ENCODE measurements around the gene SLC7A9. TPM values are rescaled to one million over a fixed set of nuclear protein-coding genes. Genes with fewer than 3 reads are reported as not detected.

SLC7A9 gene
- total and polyA plus RNA-seq, 2 of the 13 experiments (the other 11 are each of a cell fraction or from before 2014, with no cell fraction given), result 4.7 to 8.3 TPM

- no peak for FAIRE-seq
- in situ Hi-C loops (cut with HindIII; ENCODE audit: extremely low pct_ligation_motif_present, low pct_unique_long_range_greater_than_20kb), result no loop called here
- no peak overlapping the region for H2AFZ ChIP-seq (ENCODE audit: low read length)
- no TSS peak for BruUV-seq (replicated peaks)
- no peaks in the 10 kb centered on the region for H3K79me2 ChIP-seq (ENCODE audit: insufficient read depth, low read length)
- ChIA-PET CTCF (ENCODE audit: low intra/inter-chr PET ratio, low total read pairs) (no interaction called here), POLR2A (no interaction called here)
- intact Hi-C loops (cut with micrococcal nuclease; ENCODE audit: unreplicated experiment), result no loop called here
- no peak overlapping the region for H3K4me2 ChIP-seq (ENCODE audit: low read depth, low read length)
- TF ChIP-seq ZBTB33 (CRISPR knock-in tag; IDR thresholded peaks at IDR 0.05) (peak; percentile 51; the same call in 1 of the 2 replicates), SP5 (CRISPR knock-in tag; IDR thresholded peaks at IDR 0.05; ENCODE audit: borderline replicate concordance, low read depth) (no peak)
- no peak for DNase-seq (ENCODE audit: low spot score)
- H3K36me3 ChIP-seq (replicated peaks in 1 of 2; ENCODE audit: control insufficient read depth in 1 of 2, insufficient read depth in 2 of 2, low read length in 2 of 2), result no peaks in the 10 kb centered on the region
- no peak overlapping the region for H3K27ac ChIP-seq (ENCODE audit: extremely low read length, insufficient read depth, low read length)
- H3K27me3 ChIP-seq (ENCODE audit: control insufficient read depth in 1 of 2, insufficient read depth in 2 of 2, low read length in 2 of 2), result no peaks in the 10 kb centered on the region
- H3K9ac ChIP-seq (ENCODE audit: insufficient read depth, low read depth, low read length), result no peak overlapping the region
- WGBS (ENCODE audit: low lambda C conversion rate), result 94% methylated on average over 12 of the region's 12 CpGs
- no peak for ATAC-seq
- no peaks in the 10 kb centered on the region for H3K4me1 ChIP-seq (ENCODE audit: insufficient read depth, low read length)
- no peaks in the 10 kb centered on the region for H3K9me3 ChIP-seq (ENCODE audit: low read length)
- no peak overlapping the region for H3K4me3 ChIP-seq (replicated peaks in 1 of 3; ENCODE audit: insufficient read depth in 1 of 3, low read depth in 2 of 3, low read length in 3 of 3)
- no peaks in the 10 kb centered on the region for H4K20me1 ChIP-seq (ENCODE audit: insufficient read depth, low read length)
Observed at GRCh38 chr19:32876919-32877285, 7.3 kb upstream of the SLC7A9 start.

GRCh38 chr19:32876236-32876918 is 6.8 kb upstream of the SLC7A9 start:
- POLR2A ChIA-PET, result no interaction called here
- H3K27ac ChIP-seq (ENCODE audit: extremely low read length, insufficient read depth, low read length), result no peak overlapping the region
- DNase-seq (ENCODE audit: low spot score) (no peak), ATAC-seq (no peak), FAIRE-seq (no peak)
- WGBS (ENCODE audit: low lambda C conversion rate), result 79% methylated on average over 7 of the region's 9 CpGs
- no peaks in the 10 kb centered on the region for H4K20me1 ChIP-seq (ENCODE audit: insufficient read depth, low read length)
- no peak overlapping the region for H3K4me2 ChIP-seq (ENCODE audit: low read depth, low read length)
- H3K4me1 ChIP-seq (ENCODE audit: insufficient read depth, low read length), result peaks cover 3% of the 10 kb centered on the region
- H3K4me3 ChIP-seq (replicated peaks in 1 of 3; ENCODE audit: insufficient read depth in 1 of 3, low read depth in 2 of 3, low read length in 3 of 3), result no peak overlapping the region
- H3K9me3 ChIP-seq (ENCODE audit: low read length), result no peaks in the 10 kb centered on the region
- H3K27me3 ChIP-seq (ENCODE audit: control insufficient read depth in 1 of 2, insufficient read depth in 2 of 2, low read length in 2 of 2), result no peaks in the 10 kb centered on the region
- H3K9ac ChIP-seq (ENCODE audit: insufficient read depth, low read depth, low read length), result no peak overlapping the region
- no peaks in the 10 kb centered on the region for H3K79me2 ChIP-seq (ENCODE audit: insufficient read depth, low read length)
- BruUV-seq (replicated peaks), result no TSS peak
- in situ Hi-C loops (cut with HindIII; ENCODE audit: extremely low pct_ligation_motif_present, low pct_unique_long_range_greater_than_20kb) (no loop called here), intact Hi-C loops (cut with micrococcal nuclease; ENCODE audit: unreplicated experiment) (no loop called here)
- H3K36me3 ChIP-seq (replicated peaks in 1 of 2; ENCODE audit: control insufficient read depth in 1 of 2, insufficient read depth in 2 of 2, low read length in 2 of 2), result no peaks in the 10 kb centered on the region
- CTCF ChIA-PET (ENCODE audit: low intra/inter-chr PET ratio, low total read pairs), result no interaction called here
- no peak overlapping the region for H2AFZ ChIP-seq (ENCODE audit: low read length)
- no peak for TF ChIP-seq ZNF891 (CRISPR knock-in tag; IDR thresholded peaks at IDR 0.05)
- TF ChIP-seq NR0B2 (CRISPR knock-in tag; IDR thresholded peaks at IDR 0.05), result no peak
- no peak for TF ChIP-seq ZNF543 (CRISPR knock-in tag; IDR thresholded peaks at IDR 0.05)
- TF ChIP-seq ZNF780A (CRISPR knock-in tag; IDR thresholded peaks at IDR 0.05), result no peak
